Upper lobe of left lung (tissue), 6 donors: Measurements from ENCODE around the gene ST6GALNAC1. TPM values are rescaled to one million over a fixed set of nuclear protein-coding genes. Genes with fewer than 3 reads are reported as not detected.
A peak's percentile ranks its signal among the peaks of the same experiment; 100 is the strongest.

Experiments
- ATAC-seq, 2 donors: fragments of 200-7000 bp; cut with Tn5 transposase; one replicate each; pipeline ENCODE4 v1.9.1; 2022; ENCODE audit warnings: mild to moderate bottlenecking in 2 of 2, moderate library complexity in 2 of 2; ENCODE audit not compliant: low FRiP score in 2 of 2
- DNase-seq, 2 donors: peaks; one replicate each; pipeline ENCODE4 v3.0.0-alpha.2; 2019 to 2020
- H3K27ac ChIP-seq, 4 donors: fragments of 200-600 bp; sonication (generic); one replicate each; pipeline ENCODE4 v1.5.1; 2016 to 2019
- H3K27me3 ChIP-seq, 4 donors: fragments of 200-600 bp; sonication (generic); one replicate each; pipeline ENCODE4 v1.5.1; 2017 to 2019
- H3K36me3 ChIP-seq, 4 donors: fragments of 200-600 bp; sonication (generic); one replicate each; pipeline ENCODE4 v1.5.1; 2016 to 2019
- H3K4me1 ChIP-seq, 4 donors: fragments of 200-600 bp; sonication (generic); one replicate each; pipeline ENCODE4 v1.5.1; 2018 to 2019
- H3K4me3 ChIP-seq, 4 donors: fragments of 200-600 bp; sonication (generic); one replicate each; pipeline ENCODE4 v1.5.1; 2017 to 2019; ENCODE audit warnings: mild to moderate bottlenecking in 2 of 4, moderate library complexity in 1 of 4
- H3K9me3 ChIP-seq, 4 donors: fragments of 200-600 bp; sonication (generic); one replicate each; pipeline ENCODE4 v1.5.1; 2018 to 2019
- CTCF ChIP-seq, 6 experiments: fragments of 450-650 bp in 4 of 6; fragments of 200-600 bp in 2 of 6; sonication (generic) in 2 of 6; IDR thresholded peaks; one replicate each; pipeline ENCODE4 v1.5.1; 2016 to 2019; ENCODE audit warnings: antibody characterized with exemption in 6 of 6
- EP300 ChIP-seq, 4 donors: sonication (generic); formaldehyde crosslinking; IDR thresholded peaks; one replicate each; pipeline ENCODE4 v1.5.1; 2017; ENCODE audit warnings: antibody characterized with exemption in 4 of 4, control low read depth in 2 of 4
- POLR2A ChIP-seq, 4 donors: fragments of 450-650 bp; IDR thresholded peaks; one replicate each; pipeline ENCODE4 v1.5.1; 2016 to 2017; ENCODE audit warnings: antibody characterized with exemption in 4 of 4, mild to moderate bottlenecking in 2 of 4
- POLR2AphosphoS5 ChIP-seq, 2 donors: sonication (generic); formaldehyde crosslinking; IDR thresholded peaks; one replicate each; pipeline ENCODE4 v1.5.1; 2017; ENCODE audit warnings: antibody characterized with exemption in 2 of 2
- WGBS, 2 donors: methylation state at CpG; one replicate each; pipeline ENCODE4 v1.1.5; 2017 to 2018; 5-methylcytosine and 5-hydroxymethylcytosine counted together
- total RNA-seq, 6 donors: library from RNA; depleted of rRNA in 4 of 6; stranded (reverse); fragments of >200 nt in 4 of 6; gene quantifications; one replicate each; pipeline versions ENCODE4 v1.1.0 to v1.2.1, GENCODE V29; 2016 to 2021
- donor health status: DM: no; HTN: no; CAD: no; lungs with moderate emphysema.
- donor health status: DM: no; HTN: yes; CAD: no; lungs with severe emphysema.

ST6GALNAC1 gene
- total RNA-seq, 6 donors from 2014 or later, result 8.3 to 20.4 (median 19.1) TPM

GRCh38 chr17:76671123-76671911 lies 27.8 kb upstream of the ST6GALNAC1 start:
- Histone ChIP-seq H3K4me3 (peak overlapping the region in 3 of 4 donors; percentile 44 to 67 (median 65)), H3K4me1 (peaks cover 12 to 31% (median 19%) of the 10 kb centered on the region in 4 donors), H3K27ac (peak overlapping the region; percentile 86 to 96 (median 90)), H3K27me3 (no peaks in the 10 kb centered on the region), H3K9me3 (no peaks in the 10 kb centered on the region), H3K36me3 (peaks cover 0 to 7% (median 0%) of the 10 kb centered on the region in 4 donors)
- ATAC-seq (peak; percentile 99), DNase-seq (peak; percentile 96 to 100)
- no peak for TF ChIP-seq EP300 (IDR thresholded peaks at IDR 0.05)
- TF ChIP-seq POLR2A (IDR thresholded peaks at IDR 0.05), result peak in 1 of 4 donors; percentile 69
- no peak for TF ChIP-seq CTCF (IDR thresholded peaks at IDR 0.05)
- peak; percentile 66 to 69 for TF ChIP-seq POLR2AphosphoS5 (IDR thresholded peaks at IDR 0.05)
- 20 to 26% methylated on average over 21 to 22 of the region's 32 CpGs for WGBS, 2 donors

- TF ChIP-seq CTCF (IDR thresholded peaks at IDR 0.05) (no peak), EP300 (IDR thresholded peaks at IDR 0.05) (no peak), POLR2A (IDR thresholded peaks at IDR 0.05) (no peak), POLR2AphosphoS5 (IDR thresholded peaks at IDR 0.05) (no peak)
- no peak for ATAC-seq
- H3K9me3 ChIP-seq, result no peaks in the 10 kb centered on the region
- 54 to 71% methylated on average over 9 of the region's 9 CpGs for WGBS, 2 donors
- H3K36me3 ChIP-seq, result peaks cover 0 to 2% (median 0%) of the 10 kb centered on the region in 4 donors
- H3K27me3 ChIP-seq, result no peaks in the 10 kb centered on the region
- peaks cover 12 to 31% (median 19%) of the 10 kb centered on the region in 4 donors for H3K4me1 ChIP-seq
- peak overlapping the region in 1 of 4 donors; percentile 67 for H3K4me3 ChIP-seq
- H3K27ac ChIP-seq, result peak overlapping the region; percentile 86 to 96 (median 90)
- DNase-seq, result peak in 1 of 2 donors; percentile 73
These were observed 27.2 kb upstream of the ST6GALNAC1 start for GRCh38 chr17:76670718-76671122.

GRCh38 chr17:76670020-76670717 lies 26.6 kb upstream of the ST6GALNAC1 start:
- TF ChIP-seq POLR2A (IDR thresholded peaks at IDR 0.05) (no peak), CTCF (IDR thresholded peaks at IDR 0.05) (no peak), POLR2AphosphoS5 (IDR thresholded peaks at IDR 0.05) (no peak), EP300 (IDR thresholded peaks at IDR 0.05) (no peak)
- ATAC-seq (peak in 1 of 2 donors; percentile 31), DNase-seq (peak in 1 of 2 donors; percentile 77)
- peaks cover 12 to 31% (median 19%) of the 10 kb centered on the region in 4 donors for H3K4me1 ChIP-seq
- no peaks in the 10 kb centered on the region for H3K9me3 ChIP-seq
- H3K27me3 ChIP-seq, result no peaks in the 10 kb centered on the region
- WGBS, 2 donors, result 77 to 81% methylated on average over 9 of the region's 9 CpGs
- H3K27ac ChIP-seq, result peak overlapping the region in 3 of 4 donors; percentile 86 to 96 (median 89)
- H3K36me3 ChIP-seq, result no peaks in the 10 kb centered on the region
- H3K4me3 ChIP-seq, result no peak overlapping the region

GRCh38 chr17:76667786-76668453 lies 24.4 kb upstream of the ST6GALNAC1 start:
- no peak overlapping the region for H3K4me3 ChIP-seq
- no peaks in the 10 kb centered on the region for H3K36me3 ChIP-seq
- WGBS, 2 donors, result 77 to 83% methylated on average over 14 of the region's 14 CpGs
- H3K27me3 ChIP-seq, result no peaks in the 10 kb centered on the region
- TF ChIP-seq CTCF (IDR thresholded peaks at IDR 0.05), result no peak
- TF ChIP-seq EP300 (IDR thresholded peaks at IDR 0.05), result no peak
- no peak for TF ChIP-seq POLR2AphosphoS5 (IDR thresholded peaks at IDR 0.05)
- no peak for TF ChIP-seq POLR2A (IDR thresholded peaks at IDR 0.05)
- ATAC-seq, result no peak
- no peak for DNase-seq
- H3K4me1 ChIP-seq, result peaks cover 12 to 28% (median 19%) of the 10 kb centered on the region in 4 donors
- H3K27ac ChIP-seq, result no peak overlapping the region
- no peaks in the 10 kb centered on the region for H3K9me3 ChIP-seq
